NCI-H2227 (cell line): ENCODE data around the gene EDAR.

Experiments
- DNase-seq: peaks from one replicate; lab custom pipeline; 2025; ENCODE audit not compliant: unreplicated experiment; lab: John Stamatoyannopoulos, UW

EDAR gene

DNA sequence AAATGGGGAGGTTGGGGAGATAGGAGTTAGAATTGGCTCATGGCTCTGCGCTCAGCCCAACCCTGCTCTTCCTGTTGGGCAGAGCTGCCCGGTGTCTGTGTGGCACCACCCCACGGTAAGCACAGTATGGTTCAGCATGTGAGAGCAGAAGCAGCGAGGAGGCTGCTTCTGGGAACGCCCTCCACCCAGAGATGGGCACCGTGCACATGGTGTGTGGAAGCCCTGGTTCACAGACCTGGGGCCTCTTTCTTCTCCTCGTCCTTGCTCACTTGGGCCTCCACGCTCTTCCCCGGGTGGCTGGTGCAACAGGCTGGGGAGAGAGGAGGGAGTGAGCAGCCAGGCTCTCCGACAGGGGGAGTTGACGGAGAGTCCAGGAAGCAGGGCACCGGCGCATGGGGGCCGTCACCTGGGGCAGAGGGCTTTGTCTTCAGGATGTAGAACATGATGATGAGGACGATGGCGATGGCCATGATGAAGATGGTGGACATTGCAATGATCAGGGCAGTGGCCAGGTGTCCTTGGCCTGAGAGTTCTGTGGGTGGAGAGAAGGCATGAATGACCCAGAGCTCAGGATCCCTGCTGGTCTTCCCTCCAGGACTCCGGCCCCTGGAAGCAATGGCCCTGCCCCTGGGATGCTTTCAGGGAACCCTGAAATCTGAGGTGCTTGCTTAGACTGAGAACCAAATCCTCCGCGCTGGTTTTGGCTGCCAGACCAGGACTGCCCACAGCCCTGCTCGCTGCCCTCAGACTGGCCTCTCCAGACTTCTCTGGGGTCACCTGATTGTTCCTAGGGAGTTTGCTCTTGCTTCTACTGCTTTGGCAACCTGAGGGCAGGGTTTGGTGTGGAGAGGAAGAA, 78.3 kb downstream of the EDAR start:
- DNase-seq, result no peak

DNA sequence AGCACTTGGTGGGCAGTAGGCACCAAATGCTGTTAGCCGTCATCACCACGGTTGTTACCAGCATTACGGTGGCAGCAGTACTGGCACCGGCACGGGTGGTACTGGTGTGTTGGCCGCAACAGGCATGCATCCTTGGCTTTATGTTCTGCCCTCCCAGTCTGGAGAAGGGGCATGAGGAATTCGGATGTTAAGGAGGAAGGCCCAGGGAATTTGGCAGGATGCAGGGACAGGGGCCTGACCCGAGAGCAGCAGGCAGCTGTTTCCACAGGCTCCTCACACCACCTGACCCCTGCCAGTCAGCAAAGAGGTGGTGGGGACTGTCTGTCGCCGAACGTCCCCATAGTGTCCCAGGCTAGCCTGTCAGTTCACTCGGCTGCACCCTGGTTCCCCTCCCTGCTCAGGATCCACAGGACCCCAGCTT, 79.0 kb downstream of the EDAR start:
- no peak for DNase-seq

DNA sequence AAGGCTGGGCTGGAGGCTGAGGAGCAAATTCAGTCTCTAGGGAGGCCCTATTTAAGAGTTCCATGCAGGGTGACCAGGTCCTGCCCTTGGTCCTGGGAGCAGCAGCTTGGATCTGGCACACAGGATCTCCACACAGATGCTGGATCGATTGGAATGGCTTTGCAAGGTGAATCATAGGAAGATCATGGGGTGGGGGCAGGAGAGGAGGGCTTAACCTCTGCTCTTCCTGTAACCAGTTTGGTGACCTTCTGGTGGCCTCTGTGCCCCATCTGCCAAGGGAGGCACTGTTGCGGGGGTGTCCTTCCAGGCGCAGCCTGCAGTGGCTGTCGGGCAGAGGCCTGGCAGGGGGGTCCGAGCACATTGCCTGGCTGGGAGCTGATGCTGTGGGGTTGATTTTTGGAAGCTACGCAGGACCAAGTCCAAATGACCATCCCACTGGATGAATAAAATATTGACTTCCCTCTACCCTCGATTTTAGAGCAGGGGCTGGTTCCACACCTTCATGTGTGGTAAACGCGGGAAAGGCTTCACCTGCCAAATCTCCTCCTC, 79.7 kb downstream of the EDAR start:
- no peak for DNase-seq

- DNase-seq, result no peak
Measured at GRCh38 chr2:108908713-108909070, 80.3 kb downstream of the EDAR start.

GRCh38 chr2:108907822-108908712, 81.0 kb downstream of the EDAR start:
- DNase-seq, result peak; percentile 12

DNA sequence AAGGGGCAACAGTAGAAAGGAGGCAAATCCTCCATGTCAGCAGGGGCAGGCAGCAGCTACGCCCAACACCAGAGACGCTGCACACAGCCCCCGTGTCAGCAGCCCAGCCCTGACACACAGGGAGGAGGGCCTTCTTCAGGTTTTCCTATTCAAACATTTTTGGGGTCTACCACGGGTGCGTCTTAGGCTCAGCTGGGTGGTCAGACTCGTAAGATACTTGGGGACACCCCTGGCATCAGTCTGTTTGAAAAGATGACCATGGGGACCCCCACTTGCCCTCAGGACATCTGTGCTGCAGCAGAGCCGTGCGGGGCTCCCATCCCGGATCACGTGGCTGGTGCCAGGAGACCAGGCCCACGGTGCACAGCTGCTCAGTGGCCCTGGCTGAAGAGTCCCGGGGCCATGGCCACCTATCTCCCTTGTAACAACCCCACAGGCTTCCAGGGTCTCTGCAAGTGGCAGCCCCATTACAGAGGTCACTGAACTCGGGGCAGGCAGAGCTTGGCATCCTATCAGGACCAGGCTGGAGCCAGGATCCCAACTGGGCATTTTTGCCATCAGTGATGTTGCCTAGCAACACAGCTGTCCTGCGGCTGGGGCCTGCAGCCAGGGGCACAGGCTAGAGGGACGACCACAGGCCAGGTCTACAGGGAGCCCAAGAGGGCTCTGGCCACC, 82.5 kb downstream of the EDAR start:
- DNase-seq, result no peak

DNA sequence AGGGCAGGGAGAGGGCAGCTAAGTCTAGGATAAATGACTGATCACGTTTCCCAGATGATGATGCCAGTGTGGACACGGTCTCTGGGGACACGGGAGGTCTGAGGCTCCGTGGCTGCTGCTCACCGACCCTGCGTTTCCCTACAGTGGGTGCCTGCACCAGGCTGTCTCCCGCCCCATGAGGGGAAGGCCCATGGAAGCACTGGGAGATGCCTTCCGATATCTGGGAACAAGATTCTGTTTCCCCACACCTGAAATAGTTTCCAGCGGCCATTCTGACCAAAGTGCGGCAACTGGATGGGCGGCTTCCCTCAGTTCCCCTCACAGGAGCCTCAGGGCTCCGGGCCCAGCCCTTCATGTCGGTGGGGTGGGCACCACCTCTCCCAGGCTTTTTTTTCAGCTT, 83.1 kb downstream of the EDAR start:
- no peak for DNase-seq

GRCh38 chr2:108905176-108905575, 83.8 kb downstream of the EDAR start:
- no peak for DNase-seq

- DNase-seq, result no peak
Measured at GRCh38 chr2:108904680-108905079, 84.3 kb downstream of the EDAR start.

GRCh38 chr2:108898315-108899082, 90.5 kb downstream of the EDAR start:
- no peak for DNase-seq

- no peak for DNase-seq
Measured at GRCh38 chr2:108896741-108897140, 92.3 kb downstream of the EDAR start.

- no peak for DNase-seq
Measured at GRCh38 chr2:108895188-108895587, 93.8 kb downstream of the EDAR start.

GRCh38 chr2:108894766-108895165, 94.3 kb downstream of the EDAR start:
- no peak for DNase-seq

DNA sequence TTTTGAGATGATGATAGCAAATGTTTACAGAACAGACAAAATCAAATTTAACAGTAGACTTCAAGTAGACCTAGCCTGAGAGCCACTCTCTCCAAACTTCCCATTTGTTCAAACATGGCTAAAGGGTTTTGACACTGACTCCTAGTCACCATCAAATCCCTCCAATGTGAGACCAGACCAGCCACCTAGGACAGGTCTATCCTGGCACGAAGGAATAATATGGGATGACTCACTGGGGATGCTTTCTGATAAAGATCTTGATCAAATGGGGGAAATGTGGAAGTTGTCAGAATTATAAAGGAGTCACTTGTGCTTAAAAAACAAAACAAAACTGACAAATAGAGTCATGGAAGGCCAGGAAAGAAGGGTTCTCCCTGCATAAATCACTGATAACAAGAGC, 95.7 kb downstream of the EDAR start:
- no peak for DNase-seq

DNA sequence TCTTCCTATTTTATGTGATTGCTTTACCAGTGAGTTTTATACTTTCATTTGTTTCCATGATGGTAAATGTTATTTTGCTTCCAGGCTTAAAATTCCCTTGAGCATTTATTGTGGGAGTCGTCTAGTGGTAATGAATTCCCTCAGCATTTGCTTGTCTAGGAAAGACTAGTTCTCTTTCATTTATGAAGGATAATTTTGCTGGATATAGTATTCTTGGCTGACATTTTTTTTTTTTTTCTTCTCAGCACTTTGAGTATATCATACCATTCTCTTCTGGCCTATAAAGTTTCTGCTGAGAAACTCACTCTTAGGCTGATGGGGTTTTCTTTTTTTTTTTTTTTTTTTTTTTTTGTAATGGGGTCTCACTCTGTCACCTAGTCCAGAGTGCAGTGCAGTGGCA, 99.1 kb downstream of the EDAR start:
- DNase-seq, result no peak

DNA sequence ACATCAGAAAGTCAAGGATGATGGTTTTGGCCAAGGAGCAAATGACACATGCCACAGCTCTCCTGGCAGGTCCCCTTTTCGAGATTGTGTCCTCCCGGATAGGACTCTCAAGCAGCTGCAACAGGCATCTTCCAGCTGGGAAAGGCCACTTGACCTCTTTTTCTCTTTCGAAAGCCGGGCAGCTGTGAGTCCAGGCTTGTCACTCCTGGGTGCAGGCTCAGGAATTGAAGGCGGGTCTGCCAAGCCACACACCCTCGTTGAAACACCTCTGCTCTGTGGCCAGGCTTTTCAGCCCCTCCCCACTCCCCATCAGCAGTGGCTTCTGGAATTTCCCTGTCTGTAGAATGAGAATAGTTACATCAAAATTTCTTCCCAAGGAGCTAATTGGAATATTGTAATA, 104.4 kb downstream of the EDAR start:
- peak; percentile 49 for DNase-seq

- no peak for DNase-seq
Measured at GRCh38 chr2:108878276-108878675, 110.7 kb downstream of the EDAR start.

- no peak for DNase-seq
Measured at GRCh38 chr2:108877506-108877905, 111.5 kb downstream of the EDAR start.

GRCh38 chr2:108870069-108870644, 118.9 kb downstream of the EDAR start:
- peak; percentile 24 for DNase-seq

- no peak for DNase-seq
Measured at GRCh38 chr2:108869542-108869941, 119.5 kb downstream of the EDAR start.
